HCT116 (cell line): Measurements from ENCODE around the gene GLP2R. TPM values are rescaled to one million over a fixed set of nuclear protein-coding genes. Genes with fewer than 3 reads are reported as not detected.

Experiments
- ATAC-seq: fragments of 200-7000 bp; cut with Tn5 transposase; 2 replicates; pipeline ENCODE4 v1.9.1; 2020; ENCODE audit warnings: mild to moderate bottlenecking, moderate library complexity
- BruUV-seq: library from RNA; stranded (reverse); fragments of 400-500 nt; replicated peaks from 2 replicates; lab custom pipeline; 2021; lab: Mats Ljungman, UMichigan
- CTCF ChIA-PET: fragments of 300-600 bp; sonication (Branson Sonifier 250); formaldehyde crosslinking; loops from one replicate; lab custom pipeline; 2021; ENCODE audit warnings: antibody characterized with exemption; lab: Charles Lee
- POLR2A ChIA-PET: fragments of 300-600, 350-600 bp; sonication (Branson Sonifier 250); formaldehyde crosslinking; loops from one replicate; lab custom pipeline; 2021; ENCODE audit warnings: antibody characterized with exemption; lab: Charles Lee
- RAD21 ChIA-PET, 2 experiments: fragments of 300-600 bp; sonication (Branson Sonifier 250); formaldehyde crosslinking; loops; one replicate each; lab custom pipeline; 2023; ENCODE audit warnings: low total read pairs in 2 of 2; ENCODE audit not compliant: uncharacterized antibody in 2 of 2, unreplicated experiment in 2 of 2, low non-redundant PET in 1 of 2; lab: Charles Lee
- DNase-seq: peaks from one replicate; pipeline ENCODE4 v3.0.0-alpha.2; 2010; ENCODE audit warnings: low read depth, low spot score
- H2AFZ ChIP-seq: fragments of 200-600 bp; shearing (Covaris generic), sonication (generic); 2 replicates; pipeline ENCODE4 v1.6.1; 2017; ENCODE audit warnings: low read depth, mixed run types, mixed read lengths, antibody characterized with exemption, low read length; ENCODE audit not compliant: poor library complexity, severe bottlenecking
- H3K27ac ChIP-seq: 2 replicates; pipeline ENCODE4 v1.5.1; 2012; ENCODE audit warnings: low read depth, low read length
- H3K27me3 ChIP-seq: fragments of 200-600 bp; sonication (generic); 2 replicates; pipeline ENCODE4 v1.6.1; 2016; ENCODE audit warnings: mixed run types, low read length, mixed read lengths; ENCODE audit not compliant: insufficient read depth
- H3K36me3 ChIP-seq, 2 experiments: fragments of 200-500 bp in 1 of 2; fragments of 200-600 bp in 1 of 2; sonication (Bioruptor generic) in 1 of 2; sonication (generic) in 1 of 2; 2 replicates each; pipeline versions ENCODE4 v1.5.1 to v1.6.1; 2014 to 2016; ENCODE audit warnings: low read length in 2 of 2, inconsistent platforms in 1 of 2, mixed read lengths in 1 of 2, mixed run types in 1 of 2; ENCODE audit not compliant: insufficient read depth in 2 of 2, control insufficient read depth in 1 of 2
- H3K4me1 ChIP-seq, 2 experiments: fragments of 200-600 bp in 1 of 2; sonication (generic) in 1 of 2; 2 replicates each; pipeline versions ENCODE4 v1.5.1 to v1.6.1; 2012 to 2017; ENCODE audit warnings: low read length in 2 of 2, inconsistent platforms in 1 of 2, mild to moderate bottlenecking in 1 of 2, mixed read lengths in 1 of 2, mixed run types in 1 of 2, moderate library complexity in 1 of 2; ENCODE audit not compliant: insufficient read depth in 2 of 2, control insufficient read depth in 1 of 2
- H3K4me2 ChIP-seq: fragments of 200-600 bp; sonication (generic); 2 replicates; pipeline ENCODE4 v1.6.1; 2017; ENCODE audit warnings: mixed run types, low read length, mixed read lengths
- H3K4me3 ChIP-seq, 2 experiments: fragments of 200-600 bp in 1 of 2; sonication (generic) in 1 of 2; replicated peaks in 1 of 2; 2 replicates each; pipeline ENCODE4 v1.5.1; 2011 to 2016; ENCODE audit warnings: low read length in 2 of 2, control low read depth in 1 of 2, low read depth in 1 of 2, mild to moderate bottlenecking in 1 of 2, mixed read lengths in 1 of 2, mixed run types in 1 of 2
- H3K79me2 ChIP-seq: fragments of 200-600 bp; sonication (generic); 2 replicates; pipeline ENCODE4 v1.6.1; 2017; ENCODE audit warnings: mild to moderate bottlenecking, mixed run types, low read length, moderate library complexity, mixed read lengths; ENCODE audit not compliant: insufficient read depth
- H3K9ac ChIP-seq: fragments of 200-600 bp; sonication (generic); 2 replicates; pipeline ENCODE4 v1.6.1; 2016; ENCODE audit warnings: low read length, mixed read lengths
- H3K9me2 ChIP-seq: fragments of 200-600 bp; sonication (generic), shearing (Covaris generic); 2 replicates; pipeline ENCODE4 v1.6.1; 2017; ENCODE audit warnings: mixed run types, mild to moderate bottlenecking, moderate library complexity; ENCODE audit not compliant: insufficient read depth
- H3K9me3 ChIP-seq, 2 experiments: fragments of 200-500 bp in 1 of 2; fragments of 200-600 bp in 1 of 2; sonication (Bioruptor generic) in 1 of 2; sonication (generic) in 1 of 2; 2 replicates each; pipeline ENCODE4 v1.6.1; 2014 to 2017; ENCODE audit warnings: low read length in 2 of 2, mixed read lengths in 2 of 2, inconsistent platforms in 1 of 2, low read depth in 1 of 2, mild to moderate bottlenecking in 1 of 2, mixed run types in 1 of 2, moderate library complexity in 1 of 2; ENCODE audit not compliant: control insufficient read depth in 1 of 2, insufficient read depth in 1 of 2
- H4K20me1 ChIP-seq: fragments of 200-600 bp; sonication (generic), shearing (Covaris generic); 2 replicates; pipeline ENCODE4 v1.6.1; 2017; ENCODE audit warnings: mixed run types, mild to moderate bottlenecking, moderate library complexity; ENCODE audit not compliant: insufficient read depth
- CEBPB ChIP-seq: IDR thresholded peaks from 2 replicates; pipeline ENCODE4 v1.6.1; 2012; ENCODE audit warnings: low read depth
- POLR2A ChIP-seq: IDR thresholded peaks from 2 replicates; pipeline ENCODE4 v1.7.0; 2011; ENCODE audit warnings: borderline replicate concordance; ENCODE audit not compliant: insufficient read depth, insufficient read length; ENCODE audit errors: extremely low read depth
- POLR2AphosphoS5 ChIP-seq: IDR thresholded peaks from 2 replicates; pipeline ENCODE4 v1.6.1; 2011; ENCODE audit warnings: mild to moderate bottlenecking, low read depth, low read length, moderate library complexity
- RAD21 ChIP-seq: IDR thresholded peaks from 2 replicates; pipeline ENCODE4 v1.6.1; 2012; ENCODE audit warnings: low read depth, mild to moderate bottlenecking
- SP1 ChIP-seq: IDR thresholded peaks from 2 replicates; pipeline ENCODE4 v1.6.1; 2012; ENCODE audit warnings: low read depth
- SRF ChIP-seq: IDR thresholded peaks from 2 replicates; pipeline ENCODE4 v1.6.1; 2012; ENCODE audit warnings: low read depth
- TCF7L2 ChIP-seq: IDR thresholded peaks from 2 replicates; pipeline ENCODE4 v1.7.0; 2011; ENCODE audit warnings: borderline replicate concordance, inconsistent platforms; ENCODE audit not compliant: insufficient read depth, insufficient read length; ENCODE audit errors: extremely low read depth
- YY1 ChIP-seq: IDR thresholded peaks from 2 replicates; pipeline ENCODE4 v1.6.1; 2011; ENCODE audit warnings: low read length, low read depth, moderate library complexity, mild to moderate bottlenecking; ENCODE audit not compliant: insufficient replicate concordance; ENCODE audit errors: extremely low read depth
- ZFX ChIP-seq: fragments of 450-650 bp; IDR thresholded peaks from 2 replicates; pipeline ENCODE4 v1.6.1; 2017
- intact Hi-C: fragments of 100-400 bp; cut with micrococcal nuclease; formaldehyde crosslinking; loops from 2 replicates; pipeline ENCODE4 v1.10.0; 2022
- total RNA-seq: library from RNA; stranded (reverse); gene quantifications from one replicate; pipeline ENCODE4 v1.2.1, GENCODE V29; 2021; ENCODE audit not compliant: unreplicated experiment
- TF ChIP-seq, protein P1 (sequence below): IDR thresholded peaks from 2 replicates; pipeline ENCODE4 v1.6.1; 2012
- TF ChIP-seq, protein P2 (sequence below): IDR thresholded peaks from 2 replicates; pipeline ENCODE4 v1.6.1; 2012
- TF ChIP-seq, protein P3 (sequence below), 3 experiments: fragments of 200-600 bp in 1 of 3; sonication (generic) in 1 of 3; IDR thresholded peaks in 2 of 3; conservative IDR thresholded peaks in 1 of 3; 2 replicates each; pipeline ENCODE4 v1.5.1; 2012 to 2017; ENCODE audit warnings: low read depth in 2 of 3, low read length in 2 of 3, antibody characterized with exemption in 1 of 3, borderline replicate concordance in 1 of 3, control low read depth in 1 of 3, mild to moderate bottlenecking in 1 of 3, mixed read lengths in 1 of 3, mixed run types in 1 of 3, moderate library complexity in 1 of 3; ENCODE audit not compliant: insufficient read depth in 1 of 3

The GLP2R gene
- total RNA-seq, 1 experiment from 2014 or later: not detected

DNA sequence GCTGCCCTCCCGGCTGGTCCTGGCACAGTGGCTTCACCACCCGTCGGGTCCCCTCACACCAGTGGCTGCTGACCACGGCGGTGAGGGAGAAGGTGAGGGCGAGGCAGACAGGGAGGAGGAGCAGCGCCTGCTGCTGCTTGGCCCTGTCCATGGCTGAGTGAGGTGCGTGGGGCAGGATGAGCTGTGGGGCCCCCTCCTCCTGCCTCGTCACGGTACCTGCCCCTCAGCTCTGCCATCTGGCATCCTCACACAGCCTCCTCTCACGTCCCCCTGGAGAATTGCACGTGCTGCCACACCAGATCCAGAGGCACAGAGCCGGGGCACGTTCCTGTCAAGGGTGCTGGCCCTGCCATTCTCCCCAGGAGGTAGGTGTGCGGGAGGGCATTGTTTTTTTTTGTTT lies 3.8 kb upstream of the GLP2R start, which contains the start of gene GSG1L2:
GSG1L2 (minus strand) TSS at position 159 of the 400 bp plus-strand sequence; CDS start at position 151, 8 bp downstream.
- Histone ChIP-seq H3K36me3 (no peaks in the 10 kb centered on the region), H3K79me2 (no peaks in the 10 kb centered on the region), H4K20me1 (no peaks in the 10 kb centered on the region), H3K27ac (no peak within 1 kb of the TSS), H3K4me2 (no peak within 1 kb of the TSS), H3K9me2 (no peaks in the 10 kb centered on the region), H3K27me3 (no peaks in the 10 kb centered on the region), H2AFZ (no peak within 1 kb of the TSS), H3K4me3 (no peak within 1 kb of the TSS), H3K4me1 (peaks cover 3 to 12% of the 10 kb centered on the region in 2 experiments; a peak in 2 of 4 replicates), H3K9me3 (no peaks in the 10 kb centered on the region), H3K9ac (no peak within 1 kb of the TSS)
- ChIA-PET CTCF (no interaction called here), RAD21 (no interaction called here), POLR2A (no interaction called here)
- ATAC-seq: no peak
- intact Hi-C loops: no loop called here
- no TSS peak for BruUV-seq
- TF ChIP-seq, protein P1, sequence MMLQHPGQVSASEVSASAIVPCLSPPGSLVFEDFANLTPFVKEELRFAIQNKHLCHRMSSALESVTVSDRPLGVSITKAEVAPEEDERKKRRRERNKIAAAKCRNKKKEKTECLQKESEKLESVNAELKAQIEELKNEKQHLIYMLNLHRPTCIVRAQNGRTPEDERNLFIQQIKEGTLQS: no peak
- TF ChIP-seq SP1 (no peak), POLR2AphosphoS5 (no peak), POLR2A (no peak), ZFX (no peak), YY1 (no peak), TCF7L2 (no peak), CEBPB (no peak), SRF (no peak), RAD21 (no peak)
- TF ChIP-seq, protein P2, sequence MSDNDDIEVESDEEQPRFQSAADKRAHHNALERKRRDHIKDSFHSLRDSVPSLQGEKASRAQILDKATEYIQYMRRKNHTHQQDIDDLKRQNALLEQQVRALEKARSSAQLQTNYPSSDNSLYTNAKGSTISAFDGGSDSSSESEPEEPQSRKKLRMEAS: no peak
- TF ChIP-seq, protein P3, sequence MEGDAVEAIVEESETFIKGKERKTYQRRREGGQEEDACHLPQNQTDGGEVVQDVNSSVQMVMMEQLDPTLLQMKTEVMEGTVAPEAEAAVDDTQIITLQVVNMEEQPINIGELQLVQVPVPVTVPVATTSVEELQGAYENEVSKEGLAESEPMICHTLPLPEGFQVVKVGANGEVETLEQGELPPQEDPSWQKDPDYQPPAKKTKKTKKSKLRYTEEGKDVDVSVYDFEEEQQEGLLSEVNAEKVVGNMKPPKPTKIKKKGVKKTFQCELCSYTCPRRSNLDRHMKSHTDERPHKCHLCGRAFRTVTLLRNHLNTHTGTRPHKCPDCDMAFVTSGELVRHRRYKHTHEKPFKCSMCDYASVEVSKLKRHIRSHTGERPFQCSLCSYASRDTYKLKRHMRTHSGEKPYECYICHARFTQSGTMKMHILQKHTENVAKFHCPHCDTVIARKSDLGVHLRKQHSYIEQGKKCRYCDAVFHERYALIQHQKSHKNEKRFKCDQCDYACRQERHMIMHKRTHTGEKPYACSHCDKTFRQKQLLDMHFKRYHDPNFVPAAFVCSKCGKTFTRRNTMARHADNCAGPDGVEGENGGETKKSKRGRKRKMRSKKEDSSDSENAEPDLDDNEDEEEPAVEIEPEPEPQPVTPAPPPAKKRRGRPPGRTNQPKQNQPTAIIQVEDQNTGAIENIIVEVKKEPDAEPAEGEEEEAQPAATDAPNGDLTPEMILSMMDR (IDR thresholded peaks at IDR 0.05 in 2 of 3, conservative IDR thresholded peaks at IDR 0.05 in 1 of 3; ENCODE audit: borderline replicate concordance in 1 of 3, insufficient read depth in 1 of 3, low read depth in 2 of 3, low read length in 2 of 3): no peak
- DNase-seq: no peak
